GM18868 (cell line): ENCODE measurements around the gene YOD1.

ENCODE experiments used
- ATAC-seq: cut with Tn5 transposase; IDR thresholded peaks from one replicate; pipeline ENCODE4 v1.9.1; 2021; ENCODE audit warnings: mild to moderate bottlenecking, moderate library complexity; ENCODE audit not compliant: unreplicated experiment

The YOD1 gene

GRCh38 chr1:207051191-207051943 lies at the start of gene YOD1:
Gene YOD1, minus strand, starts transcription at chr1:207051208. Its CDS starts 178 bp downstream, at chr1:207051030.
- ATAC-seq, result no peak

- ATAC-seq, result peak; percentile 95
These were observed 46.9 kb upstream of the YOD1 start for GRCh38 chr1:207097871-207098324.

GRCh38 chr1:207093944-207094343 lies 42.9 kb upstream of the YOD1 start:
- ATAC-seq, result no peak

GRCh38 chr1:207091200-207091908 lies 40.3 kb upstream of the YOD1 start:
- no peak for ATAC-seq

GRCh38 chr1:207089627-207090355 lies 38.8 kb upstream of the YOD1 start:
- peak; percentile 23 for ATAC-seq

DNA sequence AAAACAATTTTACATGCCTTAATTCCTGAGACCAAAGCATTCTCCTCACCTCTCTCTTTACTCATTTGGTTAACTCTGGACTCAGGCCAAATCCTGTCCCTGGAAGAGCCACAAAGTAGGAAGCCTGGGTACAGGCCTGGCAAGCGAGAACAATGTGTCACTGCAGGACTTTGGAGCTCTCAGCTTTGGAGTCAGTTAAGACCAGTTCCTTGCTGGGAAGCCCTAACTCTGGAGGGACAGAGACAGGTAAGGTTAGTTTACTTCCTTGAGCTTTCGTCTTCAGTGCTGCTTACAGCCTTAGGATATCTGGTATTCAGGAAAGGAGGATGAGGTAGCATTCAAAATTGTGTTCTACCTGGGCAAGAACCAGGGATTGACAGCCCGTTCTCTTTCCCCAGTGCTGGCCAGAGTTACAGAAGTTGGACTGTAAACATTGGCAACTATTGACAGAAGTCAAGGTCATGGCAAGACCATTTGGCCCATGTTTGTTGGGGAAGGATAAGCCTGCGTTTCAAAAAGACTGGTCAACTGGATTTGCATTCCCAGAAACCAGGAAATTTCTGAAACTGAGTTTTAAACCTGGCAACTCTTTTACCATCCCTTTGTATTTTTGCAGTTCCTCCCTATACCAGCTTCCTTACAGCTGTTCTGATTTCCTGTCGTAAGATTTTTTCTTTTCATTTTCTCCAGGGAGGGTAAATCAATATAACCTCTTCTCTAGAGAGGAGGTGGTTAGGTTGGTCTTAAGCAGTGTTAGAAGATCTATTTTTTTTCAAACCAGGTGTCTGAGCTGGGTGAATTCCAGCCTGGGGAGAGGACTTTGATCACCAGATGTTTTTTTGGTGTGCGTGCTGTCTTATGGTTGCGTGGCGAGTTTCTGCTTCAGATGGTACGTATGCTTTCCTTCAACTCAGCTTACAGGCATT lies 38.0 kb upstream of the YOD1 start, which contains the start of gene C4BPB:
C4BPB (plus strand) TSS at position 160 of the 926 bp plus-strand sequence; CDS start at position 832, 672 bp downstream.
- ATAC-seq, result peak; percentile 50

DNA sequence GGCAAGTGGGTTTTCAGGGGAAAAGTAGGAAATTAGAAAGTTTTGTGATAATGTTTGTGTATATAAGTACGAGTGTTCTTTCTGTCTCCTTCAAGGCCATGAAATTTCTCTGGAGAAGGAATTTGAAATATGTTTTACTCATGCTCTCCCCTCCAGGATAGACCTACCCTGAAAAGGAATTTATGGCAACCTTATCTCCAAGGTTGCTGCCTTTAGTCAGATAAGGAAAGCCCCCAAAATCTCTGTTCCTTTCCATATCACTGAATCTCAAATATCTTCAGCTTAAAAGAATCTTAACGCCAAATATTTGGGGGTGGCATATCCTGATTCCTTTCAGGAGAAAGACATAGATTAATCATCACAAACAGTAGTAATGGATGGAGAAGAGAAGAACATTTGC lies 37.2 kb upstream of the YOD1 start:
- no peak for ATAC-seq

GRCh38 chr1:207085887-207086286 lies 34.9 kb upstream of the YOD1 start:
- no peak for ATAC-seq

GRCh38 chr1:207084701-207085180 lies 33.7 kb upstream of the YOD1 start:
- ATAC-seq, result no peak

DNA sequence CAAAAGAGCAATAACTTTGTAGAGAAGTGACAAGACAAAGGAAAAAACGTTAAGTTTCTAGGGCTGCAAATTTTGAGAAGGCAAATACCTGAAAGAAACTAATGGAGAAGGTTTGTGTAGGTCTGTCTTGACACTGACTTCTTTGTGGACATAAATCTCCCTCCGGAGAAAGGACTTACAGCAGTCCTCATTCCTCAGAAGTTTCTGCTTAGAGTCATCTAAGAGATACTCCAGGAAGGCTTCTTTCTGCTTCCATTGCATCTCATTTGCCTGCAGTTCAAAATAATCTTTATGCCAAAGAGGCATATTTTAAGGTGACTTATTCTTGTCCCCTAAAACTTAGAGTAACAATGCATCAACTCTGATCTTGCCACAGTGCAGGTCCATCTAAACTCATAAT lies 33.2 kb upstream of the YOD1 start:
- ATAC-seq, result no peak

DNA sequence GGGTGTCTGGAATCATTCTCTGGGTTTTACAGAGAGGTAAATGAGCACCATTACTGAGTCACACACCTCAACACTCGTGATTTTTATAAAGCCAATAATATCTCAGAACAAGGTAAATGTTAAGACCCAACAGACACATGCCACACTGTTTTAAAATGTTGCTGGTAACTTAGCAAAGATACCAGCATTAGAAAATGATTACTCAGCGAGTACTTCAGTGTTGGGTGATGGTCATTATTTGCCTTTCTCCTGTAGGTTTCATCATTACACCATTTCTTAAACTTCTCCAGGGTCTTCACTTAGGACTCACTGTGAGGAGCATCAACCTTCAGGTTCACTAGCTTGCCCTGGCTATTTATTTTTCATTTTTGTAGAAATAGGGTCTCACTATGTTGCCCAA lies 30.8 kb upstream of the YOD1 start:
- no peak for ATAC-seq

DNA sequence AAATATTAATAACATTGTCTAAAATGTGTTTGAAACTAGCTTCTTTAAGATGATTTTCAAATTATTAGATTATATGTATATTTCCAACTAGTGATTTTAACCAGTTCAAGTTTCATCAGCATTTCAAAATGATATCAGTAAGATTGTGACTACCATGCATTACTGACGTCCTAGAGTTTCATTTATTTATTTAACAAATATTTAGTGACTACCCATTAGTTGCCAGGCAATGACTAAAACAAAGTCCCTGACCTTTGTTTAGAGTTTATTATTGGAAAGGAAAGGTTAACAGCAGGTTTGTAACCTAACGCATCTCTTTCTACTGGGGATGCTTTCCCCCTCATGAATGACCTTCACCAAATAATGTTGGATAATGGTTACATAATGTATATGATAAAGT lies 30.1 kb upstream of the YOD1 start:
- no peak for ATAC-seq

DNA sequence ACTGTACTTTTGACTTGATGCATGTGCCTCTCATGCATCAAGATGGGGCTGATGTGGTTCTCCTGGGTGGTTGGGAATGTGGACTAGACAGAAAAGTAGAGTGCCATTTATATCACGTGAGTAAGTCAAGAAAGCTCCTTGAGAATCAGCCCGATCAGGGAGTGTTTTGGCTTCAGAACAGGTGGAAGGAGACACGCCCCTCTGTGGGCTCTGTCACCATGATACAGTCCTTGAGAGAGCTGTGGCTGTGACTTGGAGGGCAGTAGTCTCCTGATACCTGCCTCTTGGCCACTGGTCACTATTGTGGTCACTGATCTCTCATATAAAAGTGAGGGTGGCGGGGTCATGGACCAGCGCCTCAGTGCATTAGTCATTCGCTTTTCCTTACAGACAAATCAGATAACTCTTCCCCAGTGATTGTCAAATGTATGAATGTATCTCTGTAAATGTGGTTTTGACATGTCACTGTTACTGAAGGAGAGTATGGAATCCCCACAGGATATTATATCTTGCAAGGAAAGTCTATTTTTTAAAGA lies 28.8 kb upstream of the YOD1 start:
- no peak for ATAC-seq

DNA sequence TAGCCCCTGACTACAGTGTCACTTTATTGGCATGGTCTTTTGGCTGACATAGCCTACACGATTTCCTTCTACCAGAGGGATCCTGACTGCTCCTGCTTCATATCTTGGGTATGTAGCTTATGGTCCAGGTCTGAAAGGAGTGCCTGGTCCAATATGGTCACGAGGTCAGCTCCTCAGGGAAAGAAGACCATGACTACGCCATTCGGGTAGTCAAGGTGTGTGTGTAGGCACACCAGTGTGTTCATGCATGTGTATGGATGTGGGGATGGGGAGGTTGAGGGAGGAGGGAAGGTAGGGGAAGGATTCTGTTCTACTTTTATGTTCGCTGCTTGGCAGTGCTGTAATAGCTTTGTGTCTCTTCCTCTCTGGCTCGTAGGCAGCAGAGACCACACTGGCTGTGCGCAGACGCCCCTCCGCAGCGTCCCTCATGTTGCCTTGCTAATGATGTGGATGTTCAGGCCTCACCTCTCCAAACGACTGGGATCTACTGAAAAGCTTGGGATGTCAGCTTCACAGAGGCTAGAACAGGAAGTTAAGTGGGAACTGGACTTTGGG lies 27.6 kb upstream of the YOD1 start:
- ATAC-seq, result no peak

DNA sequence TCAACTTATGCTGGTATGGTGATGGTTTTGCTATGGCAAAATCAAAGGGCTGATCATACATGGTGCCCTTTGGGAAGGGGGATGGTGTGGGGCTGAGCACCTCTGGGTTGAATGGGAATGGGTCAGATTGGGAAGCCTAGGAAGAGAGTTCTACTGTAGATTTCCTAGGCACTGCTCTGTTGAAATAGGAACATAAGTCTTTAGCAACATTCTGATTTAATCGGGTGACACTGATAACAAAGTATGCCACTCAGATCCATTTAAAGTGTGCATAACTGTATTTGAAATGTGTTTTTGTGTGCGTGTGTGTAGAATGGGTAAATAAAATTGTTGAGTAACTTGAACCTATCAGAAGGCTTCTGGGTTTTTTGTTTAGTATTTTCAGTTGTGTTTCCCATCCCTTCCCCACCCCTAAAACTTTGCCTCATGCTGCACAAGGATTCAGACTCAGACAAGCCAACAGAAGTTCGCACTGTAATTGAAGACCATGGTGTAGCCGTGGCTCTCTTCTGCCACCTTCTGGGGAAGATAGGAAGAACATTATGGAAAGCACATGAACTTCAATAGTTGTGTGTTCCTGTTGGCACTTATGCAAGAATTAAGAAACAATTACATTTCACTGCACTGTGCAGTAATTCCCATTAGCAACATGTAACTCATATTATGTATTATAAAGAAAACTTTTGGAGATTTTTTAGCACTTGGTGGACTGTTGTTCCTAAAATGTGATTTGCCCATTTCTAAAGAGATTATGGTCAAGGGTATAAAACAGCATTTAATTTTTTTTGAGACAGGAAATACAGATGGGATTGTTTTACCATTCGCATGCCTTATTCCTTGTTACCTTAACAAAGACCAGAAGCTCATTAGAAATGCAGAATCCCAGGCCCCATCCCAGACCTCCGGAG lies 26.7 kb upstream of the YOD1 start:
- ATAC-seq, result no peak

DNA sequence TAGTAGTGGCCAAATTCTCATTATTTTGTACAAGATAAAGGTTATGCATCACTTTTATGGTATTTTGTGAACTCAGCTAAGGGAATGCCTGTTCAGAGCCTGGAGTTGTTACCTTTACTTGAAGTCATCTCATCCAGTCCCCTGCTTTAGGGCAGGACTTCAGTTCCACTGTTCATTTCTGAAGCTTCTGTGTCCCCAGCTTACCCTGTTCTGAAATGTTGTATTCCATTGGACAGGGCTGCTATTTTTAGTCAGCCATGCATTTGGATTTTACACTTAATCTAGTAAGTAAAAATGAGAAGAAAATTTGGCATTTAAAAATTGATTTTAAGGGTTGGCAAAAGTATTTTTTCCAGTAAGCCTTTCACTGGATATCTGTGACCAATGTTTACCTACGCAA lies 26.0 kb upstream of the YOD1 start:
- no peak for ATAC-seq

- no peak for ATAC-seq
These were observed 25.4 kb upstream of the YOD1 start for GRCh38 chr1:207076181-207076955.
